OCI-LY7 (cell line): ENCODE results near the gene PPHLN1. TPM values are rescaled to one million over a fixed set of nuclear protein-coding genes. Genes with fewer than 3 reads are reported as not detected.
A peak's percentile ranks its signal among the peaks of the same experiment; 100 is the strongest.

Experiments
- BruUV-seq: library from RNA; stranded (reverse); fragments of 400-500 nt; replicated peaks from 2 replicates; lab custom pipeline; 2021; lab: Mats Ljungman, UMichigan
- CTCF ChIA-PET: fragments of 300-600 bp; sonication (Branson Sonifier 250); formaldehyde crosslinking; loops from one replicate; lab custom pipeline; 2022; ENCODE audit warnings: antibody characterized with exemption; ENCODE audit not compliant: unreplicated experiment; lab: Charles Lee
- POLR2A ChIA-PET: fragments of 300-600 bp; sonication (Branson Sonifier 250); formaldehyde crosslinking; loops from one replicate; lab custom pipeline; 2022; ENCODE audit warnings: antibody characterized with exemption; lab: Charles Lee
- DNase-seq: peaks from one replicate; pipeline ENCODE4 v3.0.0-alpha.2; 2015; ENCODE audit warnings: low spot score
- H2AFZ ChIP-seq: fragments of 200-600 bp; sonication (generic), shearing (Covaris generic); 2 replicates; pipeline ENCODE4 v1.6.1; 2014; ENCODE audit warnings: mild to moderate bottlenecking, antibody characterized with exemption, low read length, moderate library complexity
- H3K27ac ChIP-seq: fragments of 200-600 bp; sonication (generic); 2 replicates; pipeline ENCODE4 v1.5.1; 2014; ENCODE audit warnings: mixed run types, low read depth, mild to moderate bottlenecking, moderate library complexity, low read length, inconsistent platforms; ENCODE audit not compliant: poor library complexity, severe bottlenecking
- H3K36me3 ChIP-seq: fragments of 200-600 bp; sonication (generic); 2 replicates; pipeline ENCODE4 v1.6.1; 2014; ENCODE audit warnings: mild to moderate bottlenecking, antibody characterized with exemption, low read length, moderate library complexity, mixed read lengths; ENCODE audit not compliant: insufficient read depth
- H3K4me1 ChIP-seq: fragments of 200-600 bp; sonication (generic); 2 replicates; pipeline ENCODE4 v1.5.1; 2014; ENCODE audit warnings: mild to moderate bottlenecking, low read length; ENCODE audit not compliant: insufficient read depth, poor library complexity, severe bottlenecking
- H3K4me2 ChIP-seq: fragments of 200-600 bp; sonication (generic); 2 replicates; pipeline ENCODE4 v1.6.1; 2014; ENCODE audit warnings: mild to moderate bottlenecking, low read length
- H3K4me3 ChIP-seq: fragments of 200-600 bp; sonication (generic); 2 replicates; pipeline ENCODE4 v1.5.1; 2014; ENCODE audit warnings: mild to moderate bottlenecking, low read depth, low read length; ENCODE audit not compliant: poor library complexity, severe bottlenecking
- H3K79me2 ChIP-seq: fragments of 200-600 bp; sonication (generic); 2 replicates; pipeline ENCODE4 v1.6.1; 2016; ENCODE audit warnings: low read depth, mild to moderate bottlenecking, low read length, moderate library complexity, mixed read lengths; ENCODE audit not compliant: insufficient read depth
- H3K9me2 ChIP-seq: fragments of 200-600 bp; sonication (generic); 2 replicates; pipeline ENCODE4 v1.6.1; 2016; ENCODE audit warnings: mild to moderate bottlenecking, low read length, mixed read lengths; ENCODE audit not compliant: insufficient read depth
- H3K9me3 ChIP-seq: fragments of 200-600 bp; sonication (generic); 2 replicates; pipeline ENCODE4 v1.6.1; 2014; ENCODE audit warnings: mild to moderate bottlenecking, mixed run types, low read length, mixed read lengths
- H4K20me1 ChIP-seq: fragments of 200-600 bp; sonication (generic); 2 replicates; pipeline ENCODE4 v1.6.1; 2014; ENCODE audit warnings: mild to moderate bottlenecking, antibody characterized with exemption, low read length, moderate library complexity, mixed read lengths; ENCODE audit not compliant: insufficient read depth
- EZH2phosphoT487 ChIP-seq: fragments of 200-600 bp; sonication (generic); IDR thresholded peaks from 2 replicates; pipeline ENCODE4 v1.6.1; 2018; ENCODE audit warnings: low read depth, borderline replicate concordance, mild to moderate bottlenecking, mixed run types, antibody characterized with exemption, low read length, moderate library complexity, mixed read lengths
- intact Hi-C: fragments of 100-400 bp; cut with micrococcal nuclease; formaldehyde crosslinking; loops from one replicate; pipeline ENCODE4 v1.10.0; 2022; ENCODE audit not compliant: unreplicated experiment
- total RNA-seq, 2 experiments: library from RNA; depleted of rRNA in 1 of 2; stranded (reverse); fragments of >200 nt in 1 of 2; shearing (Covaris generic) in 1 of 2; gene quantifications; 2 replicates each; pipeline ENCODE4 v1.2.3, GENCODE V29; 2014 to 2022
- TF ChIP-seq, protein P1 (sequence below): fragments of 200-600 bp; sonication (generic); conservative IDR thresholded peaks from 2 replicates; pipeline ENCODE4 v1.5.1; 2014; ENCODE audit warnings: mild to moderate bottlenecking, antibody characterized with exemption, low read length, moderate library complexity, mixed read lengths

PPHLN1 gene
- total RNA-seq, 2 experiments from 2014 or later: 95.3 to 97.6 TPM

DNA sequence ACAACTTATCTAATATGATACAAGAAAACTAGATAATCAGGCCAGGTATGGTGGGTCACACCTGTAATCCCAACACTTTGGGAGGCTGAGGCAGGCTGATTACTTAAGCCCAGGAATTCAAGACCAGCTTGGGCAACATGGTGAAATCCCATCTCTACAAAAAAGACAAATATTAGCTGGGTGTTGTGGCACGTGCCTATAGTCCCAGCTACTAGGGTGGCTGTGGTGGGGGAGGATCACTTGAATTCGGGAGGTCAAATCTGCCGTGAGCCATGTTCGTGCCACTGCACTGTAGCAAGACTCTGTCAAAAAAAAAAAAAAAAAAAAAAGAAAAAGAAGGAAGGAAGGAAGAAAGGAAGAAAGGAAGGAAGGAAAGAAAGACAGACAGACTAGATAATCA, 27.1 kb upstream of the PPHLN1 start:
- ChIA-PET POLR2A (interaction anchor here (0.6 to 0.8 kb wide), 9 partner anchors 19 to 471 kb away, joined by 3 to 6 read pairs (median 4); no protein-coding TSS in a partner anchor), CTCF (interaction anchor here (0.5 to 1.1 kb wide), 2 partner anchors 28 to 133 kb away, joined by 3 read pairs; no protein-coding TSS in a partner anchor)
- H3K4me1 ChIP-seq: peaks cover 10% of the 10 kb centered on the region
- intact Hi-C loops: no loop called here
- no peaks in the 10 kb centered on the region for H3K36me3 ChIP-seq
- no peaks in the 10 kb centered on the region for H4K20me1 ChIP-seq
- peak overlapping the region; percentile 65; the same call in 1 of the 2 replicates for H2AFZ ChIP-seq
- H3K9me2 ChIP-seq: no peaks in the 10 kb centered on the region
- no peak overlapping the region for H3K4me3 ChIP-seq
- DNase-seq: no peak
- no peak overlapping the region for H3K27ac ChIP-seq
- no peak for TF ChIP-seq EZH2phosphoT487
- TF ChIP-seq, protein P1, sequence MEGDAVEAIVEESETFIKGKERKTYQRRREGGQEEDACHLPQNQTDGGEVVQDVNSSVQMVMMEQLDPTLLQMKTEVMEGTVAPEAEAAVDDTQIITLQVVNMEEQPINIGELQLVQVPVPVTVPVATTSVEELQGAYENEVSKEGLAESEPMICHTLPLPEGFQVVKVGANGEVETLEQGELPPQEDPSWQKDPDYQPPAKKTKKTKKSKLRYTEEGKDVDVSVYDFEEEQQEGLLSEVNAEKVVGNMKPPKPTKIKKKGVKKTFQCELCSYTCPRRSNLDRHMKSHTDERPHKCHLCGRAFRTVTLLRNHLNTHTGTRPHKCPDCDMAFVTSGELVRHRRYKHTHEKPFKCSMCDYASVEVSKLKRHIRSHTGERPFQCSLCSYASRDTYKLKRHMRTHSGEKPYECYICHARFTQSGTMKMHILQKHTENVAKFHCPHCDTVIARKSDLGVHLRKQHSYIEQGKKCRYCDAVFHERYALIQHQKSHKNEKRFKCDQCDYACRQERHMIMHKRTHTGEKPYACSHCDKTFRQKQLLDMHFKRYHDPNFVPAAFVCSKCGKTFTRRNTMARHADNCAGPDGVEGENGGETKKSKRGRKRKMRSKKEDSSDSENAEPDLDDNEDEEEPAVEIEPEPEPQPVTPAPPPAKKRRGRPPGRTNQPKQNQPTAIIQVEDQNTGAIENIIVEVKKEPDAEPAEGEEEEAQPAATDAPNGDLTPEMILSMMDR: no peak
- peak overlapping the region; percentile 48 for H3K4me2 ChIP-seq
- peaks cover 6% of the 10 kb centered on the region for H3K9me3 ChIP-seq
- H3K79me2 ChIP-seq: no peaks in the 10 kb centered on the region
- BruUV-seq: no TSS peak

DNA sequence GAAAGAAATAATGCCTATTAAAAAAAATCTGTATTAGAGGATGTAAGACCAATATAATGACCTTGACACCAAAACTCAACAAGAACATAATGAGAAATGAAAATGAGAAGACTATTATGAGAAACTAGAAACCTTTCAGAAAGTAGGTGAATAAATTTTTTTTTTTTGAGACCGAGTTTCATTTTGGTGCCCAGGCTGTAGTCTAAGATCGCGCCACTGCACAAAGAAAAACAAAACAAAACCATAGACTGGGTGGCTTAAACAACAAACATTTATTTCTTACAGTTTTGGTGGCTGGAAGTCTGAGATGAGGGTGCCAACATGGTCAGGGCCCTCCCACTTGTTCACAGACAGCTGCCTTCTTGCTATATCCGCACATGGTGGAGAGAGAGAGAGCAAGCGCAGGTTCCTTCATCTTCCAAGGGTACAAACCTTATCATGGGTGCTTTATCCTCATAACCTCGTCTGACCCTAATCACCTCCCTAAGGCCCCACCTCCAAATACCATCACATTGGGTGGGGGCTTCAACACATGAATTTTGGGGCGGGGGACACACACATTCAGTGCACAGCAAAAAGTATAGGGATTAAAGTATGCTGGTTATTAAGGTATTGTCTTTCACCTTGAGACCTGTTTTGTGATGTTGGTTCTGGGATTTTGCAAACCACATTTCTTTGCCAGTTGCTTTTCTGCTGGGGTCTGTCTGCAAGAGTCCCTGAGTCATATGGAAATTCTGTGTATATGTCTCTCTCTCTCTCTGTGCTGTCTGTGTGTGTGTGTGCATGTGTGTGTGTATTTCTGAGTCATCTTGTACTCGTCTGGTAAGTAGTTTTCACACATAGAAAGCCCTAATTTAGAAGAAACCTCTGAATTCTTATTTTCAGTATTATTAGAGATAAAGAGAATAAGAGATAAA, 26.3 kb upstream of the PPHLN1 start:
- H3K4me3 ChIP-seq: no peak overlapping the region
- peaks cover 6% of the 10 kb centered on the region for H3K9me3 ChIP-seq
- CTCF ChIA-PET: interaction anchor here (1.1 kb wide), 1 partner anchor 134 kb away, joined by 3 read pairs; no protein-coding TSS in a partner anchor
- POLR2A ChIA-PET: interaction anchor here (0.6 to 0.7 kb wide), 7 partner anchors 40 to 471 kb away, joined by 3 to 6 read pairs (median 4); no protein-coding TSS in a partner anchor
- TF ChIP-seq, protein P1: no peak
- no peak for TF ChIP-seq EZH2phosphoT487
- BruUV-seq: no TSS peak
- H3K79me2 ChIP-seq: no peaks in the 10 kb centered on the region
- no peak overlapping the region for H3K27ac ChIP-seq
- H3K4me1 ChIP-seq: peaks cover 10% of the 10 kb centered on the region
- peak; percentile 12 for DNase-seq
- H2AFZ ChIP-seq: peak overlapping the region; percentile 65
- H3K9me2 ChIP-seq: no peaks in the 10 kb centered on the region
- peak overlapping the region; percentile 48 for H3K4me2 ChIP-seq
- no peaks in the 10 kb centered on the region for H4K20me1 ChIP-seq
- H3K36me3 ChIP-seq: no peaks in the 10 kb centered on the region
- intact Hi-C loops: no loop called here
